ENCODE results near the gene L3MBTL3.
"Not testable (repeated sequence)": the region's sequence is repeated elsewhere in the genome, so short reads cannot be mapped to it uniquely, and the experiment has no call there.

Gene L3MBTL3

GRCh38 chr6:130138909-130139242, 120.5 kb downstream of the L3MBTL3 start:
- DNase-seq (ENCODE audit: low read depth) = no peak

GRCh38 chr6:130140084-130140483, 121.7 kb downstream of the L3MBTL3 start:
- no peak for DNase-seq (ENCODE audit: low read depth)

GRCh38 chr6:130143709-130144108, 125.3 kb downstream of the L3MBTL3 start:
- no peak for DNase-seq (ENCODE audit: low read depth)

- no peak for DNase-seq (ENCODE audit: low read depth)
Observed at GRCh38 chr6:130147111-130147510, 128.7 kb downstream of the L3MBTL3 start.

GRCh38 chr6:130148181-130148580, 129.8 kb downstream of the L3MBTL3 start:
- DNase-seq (ENCODE audit: low read depth) = no peak

- DNase-seq (ENCODE audit: low read depth) = not testable (repeated sequence)
Observed at GRCh38 chr6:130149016-130149415, 130.6 kb downstream of the L3MBTL3 start.

- DNase-seq (ENCODE audit: low read depth) = no peak
Observed at GRCh38 chr6:130150906-130151305, 132.5 kb downstream of the L3MBTL3 start.

GRCh38 chr6:130152908-130153510, 134.6 kb downstream of the L3MBTL3 start:
- DNase-seq (ENCODE audit: low read depth) = no peak

- no peak for DNase-seq (ENCODE audit: low read depth)
Observed at GRCh38 chr6:130156908-130157307, 138.5 kb downstream of the L3MBTL3 start.

GRCh38 chr6:130158056-130158455, 139.7 kb downstream of the L3MBTL3 start:
- DNase-seq (ENCODE audit: low read depth) = no peak

GRCh38 chr6:130158548-130158947, 140.2 kb downstream of the L3MBTL3 start:
- DNase-seq (ENCODE audit: low read depth) = no peak

GRCh38 chr6:130159956-130160355, 141.6 kb downstream of the L3MBTL3 start:
- no peak for DNase-seq (ENCODE audit: low read depth)

GRCh38 chr6:130161683-130162404, 143.5 kb downstream of the L3MBTL3 start:
- DNase-seq (ENCODE audit: low read depth) = no peak

GRCh38 chr6:130162421-130162820, 144.0 kb downstream of the L3MBTL3 start:
- no peak for DNase-seq (ENCODE audit: low read depth)

GRCh38 chr6:130163266-130163665, 144.9 kb downstream of the L3MBTL3 start:
- DNase-seq (ENCODE audit: low read depth) = no peak

- no peak for DNase-seq (ENCODE audit: low read depth)
Observed at GRCh38 chr6:130164251-130164650, 145.9 kb downstream of the L3MBTL3 start.

- DNase-seq (ENCODE audit: low read depth) = no peak
Observed at GRCh38 chr6:130167655-130168054, 149.3 kb downstream of the L3MBTL3 start.

- not testable (repeated sequence) for DNase-seq (ENCODE audit: low read depth)
Observed at GRCh38 chr6:130170160-130170559, 151.8 kb downstream of the L3MBTL3 start.

- DNase-seq (ENCODE audit: low read depth) = not testable (repeated sequence)
Observed at GRCh38 chr6:130173377-130174004, 155.1 kb downstream of the L3MBTL3 start.

GRCh38 chr6:130176378-130176777, 158.0 kb downstream of the L3MBTL3 start:
- no peak for DNase-seq (ENCODE audit: low read depth)

- no peak for DNase-seq (ENCODE audit: low read depth)
Observed at GRCh38 chr6:130178692-130179091, 160.3 kb downstream of the L3MBTL3 start.

- DNase-seq (ENCODE audit: low read depth) = no peak
Observed at GRCh38 chr6:130182466-130182865, 164.1 kb downstream of the L3MBTL3 start.

Data from stimulated activated CD4-positive, alpha-beta T cell treated with anti-CD3 and anti-CD28 coated beads, Interleukin-2, amount 100 ng/mL, for 4 hours (primary cell).